GM19023 (cell line): Measurements from ENCODE around the gene FGF21.
"Not testable (repeated sequence)": the region's sequence is repeated elsewhere in the genome, so short reads cannot be mapped to it uniquely, and the experiment has no call there.

Source experiments
- ATAC-seq: cut with Tn5 transposase; IDR thresholded peaks from one replicate; pipeline ENCODE4 v1.9.1; 2021; ENCODE audit warnings: mild to moderate bottlenecking, moderate library complexity; ENCODE audit not compliant: unreplicated experiment

FGF21 gene

GRCh38 chr19:48786422-48786821 is 31.1 kb downstream of the FGF21 start:
- ATAC-seq = not testable (repeated sequence)

GRCh38 chr19:48787331-48787730 is 32.0 kb downstream of the FGF21 start:
- ATAC-seq = not testable (repeated sequence)

GRCh38 chr19:48793271-48793670 is 37.9 kb downstream of the FGF21 start:
- no peak for ATAC-seq

GRCh38 chr19:48794291-48794690 is 39.0 kb downstream of the FGF21 start:
- ATAC-seq = no peak

- peak; percentile 69 for ATAC-seq
These were observed 39.8 kb downstream of the FGF21 start for GRCh38 chr19:48795055-48795684.

- ATAC-seq = no peak
These were observed 40.4 kb downstream of the FGF21 start for GRCh38 chr19:48795685-48796070.

- ATAC-seq = no peak
These were observed 41.2 kb downstream of the FGF21 start for GRCh38 chr19:48796298-48797083.

- ATAC-seq = no peak
These were observed 41.8 kb downstream of the FGF21 start for GRCh38 chr19:48797103-48797502.

- no peak for ATAC-seq
These were observed 43.6 kb downstream of the FGF21 start for GRCh38 chr19:48798937-48799336.

- ATAC-seq = no peak
These were observed 44.3 kb downstream of the FGF21 start for GRCh38 chr19:48799358-48800300.

GRCh38 chr19:48802623-48803022 is 47.3 kb downstream of the FGF21 start:
- ATAC-seq = no peak

GRCh38 chr19:48804496-48804895 is 49.2 kb downstream of the FGF21 start:
- ATAC-seq = no peak

GRCh38 chr19:48805452-48805851 is 50.1 kb downstream of the FGF21 start:
- no peak for ATAC-seq

- ATAC-seq = no peak
These were observed 51.1 kb downstream of the FGF21 start for GRCh38 chr19:48806518-48806817.

- no peak for ATAC-seq
These were observed 51.7 kb downstream of the FGF21 start for GRCh38 chr19:48806818-48807589.

- ATAC-seq = no peak
These were observed 52.4 kb downstream of the FGF21 start for GRCh38 chr19:48807590-48808308.
